GM21786 (cell line): ENCODE measurements around the gene CIBAR2.
"Not testable (repeated sequence)": the region's sequence is repeated elsewhere in the genome, so short reads cannot be mapped to it uniquely, and the experiment has no call there.

ENCODE experiments used
- ATAC-seq: cut with Tn5 transposase; IDR thresholded peaks from one replicate; pipeline ENCODE4 v1.9.1; 2021; ENCODE audit not compliant: unreplicated experiment

Gene CIBAR2

DNA sequence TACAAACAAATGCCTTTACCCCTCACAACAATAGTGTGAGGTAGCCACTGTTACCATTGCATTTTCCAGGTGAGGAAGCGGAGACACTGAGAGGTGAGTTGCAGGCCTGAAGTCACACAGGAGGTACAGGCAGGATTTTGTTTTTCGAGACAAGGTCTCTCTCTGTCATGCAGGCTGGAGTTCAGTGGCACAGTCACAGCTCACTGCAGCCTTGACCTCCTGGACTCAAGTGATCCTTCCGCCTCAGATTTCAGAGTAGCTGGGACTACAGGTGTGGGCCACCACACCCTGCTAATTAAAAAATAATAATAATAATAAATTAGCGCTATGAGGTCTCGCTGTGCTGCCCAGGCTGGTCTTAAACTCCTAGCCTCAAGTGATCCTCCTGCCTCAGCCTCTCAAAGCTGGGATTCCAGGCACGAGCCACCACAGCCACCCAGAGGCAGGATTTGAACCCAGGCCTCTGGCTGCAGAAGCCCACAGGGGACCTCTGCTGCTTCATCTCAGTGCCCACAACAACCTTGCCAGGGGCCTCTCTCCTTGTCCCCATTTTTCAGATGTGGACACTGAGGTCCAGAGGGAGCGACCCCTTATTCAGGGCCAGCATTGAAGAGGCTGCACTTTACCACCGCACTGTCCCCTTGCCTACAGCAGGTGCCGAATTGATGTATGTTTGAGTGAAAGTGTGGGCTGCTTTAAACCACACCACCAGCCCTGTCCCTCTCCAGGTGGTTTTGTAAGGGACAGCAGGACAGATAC is 16.0 kb upstream of the CIBAR2 start:
- ATAC-seq, result no peak

DNA sequence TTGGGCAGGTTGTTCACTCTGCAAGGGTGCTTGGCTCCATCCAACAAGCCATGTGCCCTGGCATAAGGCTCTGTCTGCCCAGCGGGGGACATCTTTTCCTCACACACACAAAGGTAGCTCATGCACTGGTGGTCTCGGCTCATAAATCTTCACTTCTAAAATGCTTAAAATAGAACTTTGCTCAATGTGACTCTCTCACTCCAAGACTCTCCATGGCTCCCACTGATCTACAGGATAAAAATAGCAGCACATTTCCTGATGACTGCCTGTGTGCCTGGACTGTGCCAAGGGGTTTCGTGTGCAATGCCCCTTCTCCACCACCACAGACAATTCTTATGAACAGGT is 15.1 kb upstream of the CIBAR2 start:
- no peak for ATAC-seq

DNA sequence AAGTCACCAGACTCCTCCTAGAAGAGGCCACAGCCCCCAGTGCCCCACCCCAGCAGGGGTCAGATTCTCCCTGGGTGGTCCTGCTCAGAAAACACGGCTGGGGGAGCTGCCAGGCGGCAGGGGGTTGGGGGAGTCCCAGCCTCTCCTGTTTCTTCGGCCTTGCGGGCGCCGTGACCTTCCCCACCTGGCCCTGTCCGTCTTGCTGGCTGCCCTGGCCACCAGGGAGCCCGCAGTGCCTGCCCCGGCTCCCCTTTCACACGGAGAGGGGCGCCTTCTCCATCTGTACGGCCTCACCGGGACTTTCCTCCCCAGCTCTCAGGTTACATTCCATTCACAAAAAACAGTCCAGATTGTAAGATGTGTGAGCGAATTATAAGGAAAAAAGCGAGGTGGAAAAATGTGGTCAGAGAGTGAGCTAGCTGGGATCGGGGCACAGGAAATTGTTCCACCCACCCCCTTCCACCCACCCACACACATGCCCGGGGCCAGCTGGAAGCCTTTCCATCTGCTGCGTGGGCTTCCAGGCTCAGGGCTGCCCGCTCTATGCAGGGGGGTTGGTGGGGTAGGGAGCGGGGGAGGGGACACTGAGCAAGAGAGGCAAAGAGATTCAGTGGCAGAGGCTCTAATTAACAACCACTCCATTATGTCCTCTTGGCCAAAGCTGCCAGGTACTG is 14.6 kb upstream of the CIBAR2 start:
- no peak for ATAC-seq

DNA sequence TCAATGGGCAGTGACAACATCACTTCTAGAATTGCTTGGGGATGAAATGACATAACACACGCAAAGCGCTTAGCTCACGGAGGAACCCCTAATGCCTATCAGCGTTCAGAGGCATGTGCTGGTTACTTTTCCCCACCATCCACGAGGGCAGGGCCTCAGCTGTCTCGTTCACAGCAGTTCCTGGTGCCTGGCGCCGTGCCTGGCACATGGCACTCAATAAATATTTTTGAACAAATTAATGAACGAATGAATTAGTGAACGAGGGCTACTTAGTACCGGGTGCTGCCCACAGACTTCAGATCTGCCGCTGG is 14.1 kb upstream of the CIBAR2 start:
- ATAC-seq, result no peak

DNA sequence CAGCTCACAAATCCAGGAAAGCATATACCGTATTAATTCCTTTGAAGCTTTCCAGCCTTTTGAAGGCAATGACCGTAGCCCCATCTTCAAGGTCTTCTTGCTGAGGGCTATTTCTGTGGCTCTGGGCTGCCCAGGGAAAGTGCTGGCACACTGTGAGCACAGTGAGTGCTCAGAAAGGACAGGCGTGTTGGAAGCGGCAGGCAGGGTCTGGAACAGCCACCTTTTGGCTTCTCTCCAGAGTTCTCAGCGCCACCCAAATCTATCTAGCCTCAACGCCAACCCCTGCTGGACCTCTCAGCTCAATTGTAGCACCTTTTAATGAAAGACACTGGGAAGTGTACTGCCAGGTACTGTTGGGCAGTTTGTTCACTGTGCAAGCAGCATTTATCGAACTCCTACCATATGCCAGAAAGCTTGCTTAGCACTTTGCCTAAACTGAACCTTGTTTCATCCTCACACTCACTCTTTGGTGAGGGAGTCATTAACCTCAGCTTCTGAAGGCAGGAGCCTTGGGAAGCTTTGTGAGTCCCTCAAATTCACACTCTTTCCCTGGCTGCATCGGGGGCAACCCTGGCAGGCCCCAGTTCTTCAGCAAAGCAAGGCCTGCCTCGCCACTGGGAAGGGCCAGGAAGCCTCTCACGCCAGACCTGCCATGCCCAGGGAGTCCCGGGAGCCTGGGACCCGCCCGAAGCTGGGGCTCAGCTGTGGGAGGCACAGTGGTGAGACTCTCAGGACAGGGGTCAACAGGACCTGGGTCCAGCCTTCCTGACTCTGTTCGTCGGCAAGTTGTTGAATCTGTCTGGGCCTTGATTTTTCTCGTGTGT is 13.5 kb upstream of the CIBAR2 start:
- no peak for ATAC-seq

DNA sequence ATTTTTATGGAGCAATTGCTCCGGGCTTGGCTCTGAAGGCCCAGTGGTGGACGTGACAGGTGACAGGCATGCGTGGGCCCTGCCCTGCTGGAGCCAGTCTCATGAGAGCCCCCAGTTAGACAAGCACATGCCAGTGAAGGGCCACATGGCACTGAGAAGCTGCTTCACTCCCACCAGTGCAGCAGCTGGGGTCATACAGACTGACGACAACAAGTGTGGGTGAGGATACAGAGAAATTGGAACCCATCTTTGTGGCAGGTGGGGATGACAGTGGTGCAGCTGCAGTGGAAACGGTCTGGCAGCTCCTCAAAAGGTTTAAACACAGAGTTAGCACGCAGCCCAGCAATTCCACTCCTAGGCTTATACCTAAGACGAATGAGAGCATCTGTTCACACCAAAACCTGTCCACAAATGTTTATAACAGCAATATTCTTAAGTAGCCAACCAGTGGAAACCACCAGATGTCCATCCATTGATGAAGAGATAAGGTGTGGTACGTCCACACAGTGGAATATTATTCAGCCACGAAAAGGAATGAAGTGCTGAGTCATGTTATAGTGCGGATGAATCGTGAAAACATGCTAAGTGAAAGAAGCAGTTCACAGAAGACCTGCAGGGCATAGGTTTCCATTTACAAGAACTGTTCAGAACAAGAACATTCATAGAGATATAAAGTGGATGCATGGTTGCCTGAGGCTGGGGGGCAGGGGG is 12.5 kb upstream of the CIBAR2 start:
- no peak for ATAC-seq

DNA sequence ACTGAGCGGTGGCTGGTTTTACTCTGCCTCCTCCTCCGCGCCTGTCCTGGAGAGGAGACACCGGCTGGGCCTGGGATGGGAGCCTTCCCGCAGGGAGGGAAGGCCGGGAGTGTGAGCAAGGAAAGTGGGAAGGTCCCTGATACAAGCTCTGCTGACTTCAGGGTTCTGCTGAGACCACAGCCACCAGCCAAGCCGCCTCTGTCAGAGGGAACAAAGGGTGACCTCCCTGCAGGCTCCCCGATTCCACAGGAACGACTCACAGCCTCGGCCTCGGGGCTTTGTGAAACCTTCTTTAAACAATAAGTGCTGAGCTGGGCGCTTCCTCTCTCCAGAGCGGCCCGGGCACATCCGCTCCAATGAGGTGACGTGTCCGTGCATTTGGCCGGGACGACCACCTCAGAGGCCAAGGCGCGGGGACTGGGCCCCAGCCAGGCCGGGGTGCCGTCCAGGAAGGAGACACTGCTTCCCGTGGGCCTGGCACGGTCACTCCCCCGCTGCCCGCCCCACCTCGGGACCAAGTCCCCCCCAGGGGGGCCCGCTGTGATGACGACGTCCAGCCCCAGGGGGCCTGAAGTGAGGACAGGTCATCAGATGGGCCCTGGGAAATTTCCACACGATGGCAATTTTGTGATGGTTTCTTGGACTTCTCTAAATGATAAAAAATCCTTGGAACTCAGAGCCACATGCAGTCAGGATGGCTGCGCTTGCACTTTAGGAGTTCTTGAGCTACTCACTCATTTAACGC is 11.8 kb upstream of the CIBAR2 start:
- ATAC-seq, result no peak

DNA sequence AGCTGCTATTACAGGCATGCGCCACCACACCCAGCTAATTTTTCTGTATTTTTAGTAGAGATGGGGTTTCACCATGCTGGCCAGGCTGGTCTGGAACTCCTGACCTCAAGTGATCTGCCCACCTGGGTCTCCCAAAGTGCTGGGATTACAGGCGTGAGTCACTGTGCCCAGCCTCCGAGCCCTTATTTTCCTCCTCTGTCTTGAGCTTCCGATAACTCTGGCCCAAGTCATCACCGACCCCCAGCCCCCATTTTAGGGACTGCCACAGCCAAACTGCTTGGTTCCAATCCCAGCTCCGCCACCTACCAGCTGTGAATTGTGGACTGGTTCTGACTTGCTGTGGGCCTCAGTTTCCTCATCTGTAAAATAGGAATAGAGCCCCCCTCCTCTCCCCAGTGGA is 11.2 kb upstream of the CIBAR2 start:
- ATAC-seq, result not testable (repeated sequence)

DNA sequence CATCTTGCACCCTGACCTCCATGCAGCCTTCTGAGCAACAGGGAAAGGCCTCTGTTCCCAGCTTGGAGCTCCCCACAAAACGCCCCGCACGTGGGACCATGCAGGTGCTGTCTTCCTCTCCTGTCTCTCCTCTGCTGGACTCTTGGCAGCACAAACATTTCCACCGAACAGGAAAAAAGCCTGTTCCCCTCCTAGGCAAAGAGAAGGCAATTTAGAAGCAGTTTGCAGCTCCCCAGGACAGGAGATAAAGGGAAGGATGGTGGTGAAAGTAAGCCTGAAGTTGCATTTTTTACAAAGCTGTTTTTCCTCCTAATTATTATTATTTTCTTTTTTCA is 7.7 kb upstream of the CIBAR2 start:
- ATAC-seq, result no peak

DNA sequence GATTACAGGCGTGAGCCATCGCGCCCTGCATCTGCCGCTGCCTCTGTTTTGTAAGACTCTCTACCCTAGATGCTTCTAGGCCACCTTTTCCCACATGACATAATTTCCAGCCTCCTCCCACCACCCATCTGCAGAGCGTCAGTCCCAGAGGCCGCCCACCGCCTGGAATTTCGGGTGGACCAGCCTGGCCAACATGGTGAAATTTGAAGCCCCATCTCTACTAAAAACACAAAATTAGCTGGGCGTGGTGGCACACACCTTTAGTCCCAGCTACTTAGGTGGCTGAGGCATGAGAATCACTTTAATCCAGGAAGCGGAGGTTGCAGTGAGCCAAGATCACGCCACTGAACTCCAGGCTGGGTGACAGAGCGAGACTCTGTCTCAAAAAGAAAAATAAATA is 5.1 kb upstream of the CIBAR2 start:
- ATAC-seq, result no peak

DNA sequence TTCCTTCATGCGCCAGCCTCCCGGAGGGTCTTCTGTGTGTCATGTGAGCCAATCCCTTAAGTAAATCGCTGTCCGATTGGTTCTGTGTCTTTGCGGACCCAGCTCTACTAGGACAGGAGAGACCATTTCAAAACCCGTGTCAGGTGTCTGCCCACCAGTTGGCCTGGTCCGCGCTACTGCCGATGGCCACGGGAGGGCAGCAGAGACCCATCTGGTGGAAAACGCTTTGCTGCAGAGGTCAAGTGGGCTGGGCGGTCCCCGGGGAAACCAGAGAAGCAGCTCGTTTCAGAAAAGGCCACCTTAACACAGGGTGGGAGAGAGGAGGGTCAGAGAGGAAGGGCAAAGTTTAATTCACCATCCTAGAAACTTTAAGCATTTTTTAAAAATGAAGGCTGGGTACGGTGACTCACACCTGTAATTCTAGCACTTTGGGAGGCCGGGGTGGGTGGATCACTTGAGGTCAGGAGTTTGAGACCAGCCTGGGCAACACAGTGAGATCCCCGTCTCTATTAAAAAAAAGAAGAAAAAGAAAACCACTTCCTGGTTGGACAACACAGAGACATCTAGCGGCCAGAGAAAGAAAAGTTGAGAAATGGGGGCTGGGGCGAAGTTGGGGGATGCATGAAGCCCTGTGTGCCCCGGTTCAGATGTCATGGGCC is 2.8 kb upstream of the CIBAR2 start:
- ATAC-seq, result peak; percentile 79

DNA sequence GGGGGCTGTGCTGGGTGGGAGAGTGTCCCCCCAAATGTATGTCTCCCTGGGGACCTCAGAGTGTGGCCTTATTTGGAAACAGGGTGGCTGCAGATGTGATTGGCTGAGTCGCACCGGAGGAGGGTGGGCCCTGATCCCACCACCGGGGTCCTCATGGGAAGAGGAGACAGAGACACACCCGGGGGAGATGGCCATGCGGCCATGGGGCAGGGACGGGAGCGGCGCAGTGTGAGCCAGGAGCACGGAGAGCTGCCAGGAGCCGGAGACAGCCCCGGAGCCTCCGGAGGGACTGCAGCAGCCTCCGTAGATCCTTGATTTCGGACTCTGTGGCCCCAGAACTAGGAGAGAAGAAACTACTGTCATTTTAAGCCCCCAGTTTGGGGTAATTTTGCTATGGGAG is 1.6 kb upstream of the CIBAR2 start:
- no peak for ATAC-seq

DNA sequence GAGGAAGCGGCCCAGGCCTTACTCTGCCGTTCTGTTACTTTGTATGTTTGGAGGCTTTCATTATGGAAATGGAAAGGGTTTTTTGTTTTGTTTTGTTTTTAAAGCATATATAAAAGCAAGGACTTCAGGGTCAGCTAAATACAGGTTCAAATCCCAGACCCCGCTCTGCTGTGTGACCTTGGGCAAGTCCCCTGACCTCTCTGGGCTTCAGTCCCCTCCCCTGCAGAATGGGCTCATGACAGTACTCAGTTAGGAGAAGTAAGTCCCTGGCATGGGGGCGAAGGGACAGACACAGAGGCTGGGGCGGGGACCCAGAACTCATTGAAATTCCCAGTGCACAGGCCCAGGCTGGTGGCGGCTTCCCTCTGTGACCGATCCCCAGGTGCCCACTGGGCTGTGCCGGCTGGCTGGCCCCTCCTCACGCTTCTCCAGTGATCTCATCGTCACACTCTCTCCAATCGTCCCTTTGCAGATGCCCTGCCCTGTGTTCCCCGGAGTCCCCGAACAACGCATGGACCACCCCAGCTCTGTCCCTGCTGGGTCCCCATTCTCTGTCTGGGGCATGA is 979 bp upstream of the CIBAR2 start:
- no peak for ATAC-seq

DNA sequence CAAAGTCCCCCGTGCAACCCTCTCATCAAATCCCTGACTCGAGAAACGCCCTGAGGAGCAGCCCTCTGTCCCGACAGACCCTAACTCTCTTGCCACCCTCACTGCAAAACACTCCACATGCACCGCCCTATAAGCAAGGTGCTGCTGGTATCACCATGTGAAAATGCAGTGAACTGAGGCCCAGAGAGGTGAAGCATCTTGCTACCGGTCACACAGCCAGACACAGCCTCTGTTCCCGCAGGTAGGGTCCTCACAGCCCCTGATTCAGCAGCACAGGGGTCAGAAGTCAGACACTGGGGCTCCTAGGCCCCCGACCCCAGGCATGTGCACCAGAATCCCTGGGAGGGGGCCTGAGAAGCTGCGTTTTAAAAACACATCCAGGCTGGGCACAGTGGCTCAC is 1.1 kb downstream of the CIBAR2 start:
- ATAC-seq, result no peak

DNA sequence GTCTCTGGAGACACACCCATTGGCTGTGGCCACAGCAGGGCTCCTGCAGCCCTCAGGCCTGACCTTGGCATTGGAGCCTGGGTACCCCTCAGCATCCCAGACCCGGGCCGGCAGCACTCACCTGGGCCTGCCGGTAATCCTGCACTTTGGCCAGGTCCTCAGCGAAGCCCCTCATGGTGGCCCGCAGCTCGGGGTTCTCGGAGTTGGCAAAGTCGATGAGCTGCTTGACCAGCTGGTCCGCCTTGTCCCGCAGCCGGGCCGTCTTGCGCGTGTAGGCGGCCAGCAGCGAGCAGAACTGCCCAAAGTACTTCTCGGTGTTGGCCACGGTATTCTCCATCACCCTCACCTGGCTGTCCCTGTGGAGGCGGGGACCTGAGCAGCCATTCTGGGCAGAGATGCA is 2.2 kb downstream of the CIBAR2 start:
- ATAC-seq, result no peak

DNA sequence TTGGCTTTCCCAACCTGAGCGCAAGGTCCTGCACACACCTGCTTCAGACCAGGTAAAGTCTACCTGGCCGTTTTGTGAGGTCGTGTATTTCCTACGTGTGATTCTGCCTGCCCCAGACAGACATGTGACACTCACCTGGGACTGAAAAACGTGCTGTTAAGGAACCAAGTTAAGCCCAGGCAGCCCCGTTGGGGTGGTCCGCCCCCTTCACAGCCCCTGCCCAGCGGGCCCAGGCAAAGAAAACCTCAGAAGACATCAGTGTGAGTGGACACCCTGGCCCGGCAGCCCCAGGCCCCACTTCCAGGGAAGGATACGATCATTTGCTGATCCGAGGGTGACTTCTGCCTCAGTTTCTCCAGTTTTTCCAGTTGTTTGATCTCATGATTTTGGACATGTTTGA is 4.7 kb downstream of the CIBAR2 start:
- no peak for ATAC-seq

DNA sequence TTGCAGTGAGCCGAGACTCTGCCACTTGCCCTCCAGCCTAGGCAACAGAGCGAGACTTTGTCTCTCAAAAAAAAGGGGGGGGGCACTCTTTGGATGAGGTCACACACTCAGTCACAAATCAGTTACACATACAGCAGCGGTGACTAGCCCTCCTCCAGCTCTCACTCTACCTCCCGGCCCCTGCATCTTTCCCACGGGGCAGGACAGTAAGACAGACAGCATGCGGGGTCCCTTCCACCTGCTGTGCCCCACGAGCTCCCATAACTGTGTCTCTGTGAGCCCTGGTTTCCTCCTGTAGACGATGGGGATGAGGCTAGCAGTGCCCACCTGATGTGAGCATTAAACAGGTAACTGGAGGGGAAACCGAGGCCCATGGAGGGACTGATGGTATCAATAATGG is 5.2 kb downstream of the CIBAR2 start:
- ATAC-seq, result no peak

DNA sequence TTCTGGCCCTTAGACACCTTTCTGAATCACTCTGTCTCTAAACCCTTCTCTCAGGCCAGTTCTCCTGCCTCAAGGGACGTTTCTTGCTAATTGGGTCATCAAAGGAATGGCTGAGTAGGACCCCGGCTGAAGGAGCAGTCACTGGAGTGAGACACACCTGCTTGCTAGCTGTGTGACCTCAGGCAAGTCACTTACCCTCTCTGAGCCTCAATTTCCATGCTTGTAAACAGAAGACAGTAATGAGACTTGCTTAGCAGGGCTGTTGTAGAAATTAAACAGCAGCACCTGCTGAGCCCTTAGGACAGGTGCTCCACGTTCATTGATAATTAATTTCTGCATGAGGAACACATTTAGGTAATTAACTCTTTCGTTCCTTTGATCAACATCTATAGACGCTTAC is 6.8 kb downstream of the CIBAR2 start:
- ATAC-seq, result no peak

DNA sequence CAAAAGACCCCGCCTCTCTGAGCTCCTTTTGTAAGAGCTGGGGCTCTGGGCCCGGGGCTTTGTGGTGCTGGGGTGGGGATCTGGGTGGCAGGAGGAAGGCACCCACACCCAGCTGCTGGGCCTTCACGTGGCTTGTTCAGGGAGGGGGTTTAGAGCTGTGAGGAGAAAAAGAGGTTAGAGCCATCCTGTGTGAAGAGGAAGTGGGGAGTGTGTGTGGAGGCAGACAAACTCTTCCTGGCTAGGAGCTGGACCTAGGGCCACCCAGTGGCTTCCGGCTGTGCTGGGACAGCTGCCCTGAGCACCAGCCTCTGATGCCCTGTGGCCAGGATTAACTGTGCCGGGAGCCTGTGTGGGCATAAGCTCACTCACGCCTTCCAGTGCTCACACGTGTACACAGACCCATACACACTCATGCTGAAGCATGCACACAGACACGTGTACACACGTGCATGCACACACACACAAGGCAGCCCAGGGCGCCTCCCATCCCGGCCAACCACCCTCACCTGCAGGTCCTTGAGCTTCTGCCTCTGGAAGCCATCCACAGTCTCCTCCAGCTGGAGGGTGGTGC is 7.4 kb downstream of the CIBAR2 start:
- ATAC-seq, result peak; percentile 83

DNA sequence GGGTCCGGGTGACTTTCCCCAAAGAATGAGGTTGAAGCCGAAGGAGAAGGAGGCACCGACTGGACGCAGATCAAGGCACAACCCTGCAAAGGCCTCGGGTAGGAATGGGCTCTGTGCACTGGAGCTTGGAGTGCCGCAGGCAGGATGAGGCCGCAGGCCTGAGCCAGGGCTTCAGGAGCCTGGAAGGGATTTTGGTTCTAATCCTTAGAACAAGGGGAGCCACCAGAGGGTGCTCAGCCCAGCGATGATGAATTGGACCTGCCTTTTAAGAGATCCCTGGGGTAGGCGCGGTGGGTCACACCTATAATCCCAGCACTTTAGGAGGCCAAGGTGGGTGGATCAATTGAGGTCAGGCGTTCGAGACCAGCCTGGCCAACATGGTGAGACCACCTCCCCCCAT is 8.1 kb downstream of the CIBAR2 start:
- ATAC-seq, result no peak
